ENCODE results near the gene HOXA9.

- no peak for TF ChIP-seq CTCF (IDR thresholded peaks at IDR 0.05; ENCODE audit: insufficient read depth, low read length)
- TF ChIP-seq POLR2AphosphoS5 (IDR thresholded peaks at IDR 0.05; ENCODE audit: low read depth): no peak
- TF ChIP-seq, protein P1, sequence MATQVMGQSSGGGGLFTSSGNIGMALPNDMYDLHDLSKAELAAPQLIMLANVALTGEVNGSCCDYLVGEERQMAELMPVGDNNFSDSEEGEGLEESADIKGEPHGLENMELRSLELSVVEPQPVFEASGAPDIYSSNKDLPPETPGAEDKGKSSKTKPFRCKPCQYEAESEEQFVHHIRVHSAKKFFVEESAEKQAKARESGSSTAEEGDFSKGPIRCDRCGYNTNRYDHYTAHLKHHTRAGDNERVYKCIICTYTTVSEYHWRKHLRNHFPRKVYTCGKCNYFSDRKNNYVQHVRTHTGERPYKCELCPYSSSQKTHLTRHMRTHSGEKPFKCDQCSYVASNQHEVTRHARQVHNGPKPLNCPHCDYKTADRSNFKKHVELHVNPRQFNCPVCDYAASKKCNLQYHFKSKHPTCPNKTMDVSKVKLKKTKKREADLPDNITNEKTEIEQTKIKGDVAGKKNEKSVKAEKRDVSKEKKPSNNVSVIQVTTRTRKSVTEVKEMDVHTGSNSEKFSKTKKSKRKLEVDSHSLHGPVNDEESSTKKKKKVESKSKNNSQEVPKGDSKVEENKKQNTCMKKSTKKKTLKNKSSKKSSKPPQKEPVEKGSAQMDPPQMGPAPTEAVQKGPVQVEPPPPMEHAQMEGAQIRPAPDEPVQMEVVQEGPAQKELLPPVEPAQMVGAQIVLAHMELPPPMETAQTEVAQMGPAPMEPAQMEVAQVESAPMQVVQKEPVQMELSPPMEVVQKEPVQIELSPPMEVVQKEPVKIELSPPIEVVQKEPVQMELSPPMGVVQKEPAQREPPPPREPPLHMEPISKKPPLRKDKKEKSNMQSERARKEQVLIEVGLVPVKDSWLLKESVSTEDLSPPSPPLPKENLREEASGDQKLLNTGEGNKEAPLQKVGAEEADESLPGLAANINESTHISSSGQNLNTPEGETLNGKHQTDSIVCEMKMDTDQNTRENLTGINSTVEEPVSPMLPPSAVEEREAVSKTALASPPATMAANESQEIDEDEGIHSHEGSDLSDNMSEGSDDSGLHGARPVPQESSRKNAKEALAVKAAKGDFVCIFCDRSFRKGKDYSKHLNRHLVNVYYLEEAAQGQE (IDR thresholded peaks at IDR 0.05; ENCODE audit: insufficient replicate concordance, low read depth): no peak
- TF ChIP-seq GABPA (IDR thresholded peaks at IDR 0.05; ENCODE audit: low read depth): no peak
Observed at GRCh38 chr7:27199849-27200760, 34.8 kb upstream of the HOXA9 start, which contains the start of gene HOXA13.
